GM12891 (cell line): ENCODE measurements around the gene SLC9A1.

Experiments
- DNase-seq: peaks from one replicate; pipeline ENCODE4 v3.0.0; 2011; ENCODE audit warnings: low spot score; ENCODE audit not compliant: insufficient read length
- FAIRE-seq: peaks from 2 replicates; lab custom pipeline; 2011; peaks lifted over from hg19 to GRCh38; lab: Jason Lieb, UNC
- PAX5 ChIP-seq: IDR thresholded peaks from 2 replicates; pipeline ENCODE4 v1.6.1; 2011; ENCODE audit warnings: low read length, moderate library complexity, mild to moderate bottlenecking; ENCODE audit not compliant: insufficient read depth, severe bottlenecking
- POLR2A ChIP-seq: IDR thresholded peaks from 2 replicates; pipeline ENCODE4 v1.6.1; 2011; ENCODE audit warnings: low read depth, low read length, control low read depth
- POLR2AphosphoS5 ChIP-seq: IDR thresholded peaks from 2 replicates; pipeline ENCODE4 v1.6.1; 2011; ENCODE audit warnings: low read depth, low read length, control low read depth
- POU2F2 ChIP-seq: IDR thresholded peaks from 2 replicates; pipeline ENCODE4 v1.6.1; 2011; ENCODE audit warnings: low read depth, mild to moderate bottlenecking, control low read depth, low read length, moderate library complexity
- SPI1 ChIP-seq: IDR thresholded peaks from 2 replicates; pipeline ENCODE4 v1.6.1; 2011; ENCODE audit warnings: low read depth, low read length, control low read depth
- TAF1 ChIP-seq: IDR thresholded peaks from 2 replicates; pipeline ENCODE4 v1.6.1; 2011; ENCODE audit warnings: low read depth, low read length, control low read depth

The SLC9A1 gene

GRCh38 chr1:27058966-27059669, 95.8 kb downstream of the SLC9A1 start:
- FAIRE-seq = no peak
- no peak for DNase-seq
- TF ChIP-seq POLR2A (no peak), SPI1 (no peak), POLR2AphosphoS5 (no peak), PAX5 (no peak), TAF1 (no peak), POU2F2 (no peak)

GRCh38 chr1:27057801-27058625, 96.9 kb downstream of the SLC9A1 start:
- no peak for FAIRE-seq
- DNase-seq = no peak
- TF ChIP-seq POLR2A = no peak
- no peak for TF ChIP-seq POU2F2
- TF ChIP-seq SPI1 = no peak
- TF ChIP-seq POLR2AphosphoS5 = no peak
- TF ChIP-seq PAX5 = no peak
- TF ChIP-seq TAF1 = no peak

DNA sequence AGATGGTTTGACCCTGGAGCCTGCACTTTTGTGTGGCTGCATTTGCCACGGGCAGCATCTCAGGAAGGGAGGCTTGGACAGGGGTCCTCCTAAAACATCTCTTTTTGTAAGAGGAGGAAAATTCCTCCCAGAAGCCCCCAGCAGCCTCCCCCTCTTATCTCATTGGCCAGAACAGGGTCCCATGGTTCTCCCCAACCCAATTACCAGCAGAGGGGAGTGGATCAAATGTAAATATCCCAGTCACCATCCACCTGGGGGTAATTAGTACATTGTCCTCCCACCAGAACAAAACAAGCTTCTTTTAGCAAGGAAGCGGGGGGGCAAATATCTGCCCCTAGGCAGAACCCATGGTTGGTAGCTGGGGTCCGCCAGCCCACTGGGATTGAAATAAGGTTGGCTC, 97.5 kb downstream of the SLC9A1 start:
- no peak for DNase-seq
- FAIRE-seq = no peak
- TF ChIP-seq PAX5 = no peak
- TF ChIP-seq POLR2A = no peak
- TF ChIP-seq POLR2AphosphoS5 = no peak
- TF ChIP-seq TAF1 = no peak
- TF ChIP-seq SPI1 = no peak
- TF ChIP-seq POU2F2 = no peak

GRCh38 chr1:27053977-27054753, 100.8 kb downstream of the SLC9A1 start:
- FAIRE-seq = no peak
- TF ChIP-seq POU2F2 (no peak), POLR2AphosphoS5 (no peak), TAF1 (no peak), PAX5 (no peak), SPI1 (no peak), POLR2A (no peak)
- DNase-seq = no peak

GRCh38 chr1:27052527-27052926, 102.4 kb downstream of the SLC9A1 start:
- FAIRE-seq = no peak
- TF ChIP-seq POU2F2 (no peak), POLR2A (no peak), PAX5 (no peak), TAF1 (no peak), SPI1 (no peak), POLR2AphosphoS5 (no peak)
- DNase-seq = no peak

- TF ChIP-seq TAF1 = no peak
- no peak for TF ChIP-seq POLR2A
- TF ChIP-seq POU2F2 = peak; percentile 75; the same call in 1 of the 2 replicates
- TF ChIP-seq POLR2AphosphoS5 = no peak
- no peak for TF ChIP-seq SPI1
- TF ChIP-seq PAX5 = no peak
- DNase-seq (no peak), FAIRE-seq (no peak)
Observed at GRCh38 chr1:27049607-27050006, 105.3 kb downstream of the SLC9A1 start.

GRCh38 chr1:27049100-27049499, 105.8 kb downstream of the SLC9A1 start:
- TF ChIP-seq PAX5 (no peak), SPI1 (no peak), POLR2AphosphoS5 (no peak), POLR2A (no peak), TAF1 (no peak), POU2F2 (no peak)
- DNase-seq (no peak), FAIRE-seq (no peak)
